A549 (cell line): ENCODE measurements around the gene SLCO4A1. TPM values are rescaled to one million over a fixed set of nuclear protein-coding genes. Genes with fewer than 3 reads are reported as not detected.
A peak's percentile ranks its signal among the peaks of the same experiment; 100 is the strongest.

Source experiments
- ATAC-seq, 2 experiments: fragments of 200-7000 bp in 1 of 2; fragments of >200 bp in 1 of 2; cut with Nextera tagmentation in 1 of 2; cut with Tn5 transposase in 1 of 2; 3 replicates each; pipeline versions ENCODE4 v1.8.0 to v1.9.1; 2018 to 2020; ENCODE audit warnings: mild to moderate bottlenecking in 1 of 2, moderate library complexity in 1 of 2
- CTCF ChIA-PET: fragments of 300-600 bp; sonication (Branson Sonifier 250); formaldehyde crosslinking; extraction: SDS; loops from one replicate; lab custom pipeline; 2021; ENCODE audit warnings: antibody characterized with exemption, inconsistent platforms; lab: Yijun Ruan, JAX
- POLR2A ChIA-PET: fragments of 350-600 bp; formaldehyde crosslinking; extraction: SDS; loops from one replicate; lab custom pipeline; 2021; ENCODE audit warnings: antibody characterized with exemption, inconsistent platforms; lab: Yijun Ruan, JAX
- DNase-seq, 2 experiments: peaks; one replicate each; pipeline versions ENCODE4 v3.0.0 to v3.0.0-alpha.2; 2011 to 2016; ENCODE audit warnings: low read depth in 1 of 2, low spot score in 1 of 2
- FAIRE-seq: peaks from 2 replicates; lab custom pipeline; 2011; peaks lifted over from hg19 to GRCh38; lab: Jason Lieb, UNC
- H3K27ac ChIP-seq, 2 experiments: fragments of >200 bp; sonication (Bioruptor Twin); formaldehyde crosslinking; 3 replicates each; pipeline ENCODE4 v1.5.1; 2016 to 2017
- H3K4me1 ChIP-seq: fragments of >200 bp; sonication (Bioruptor Twin); formaldehyde crosslinking; 3 replicates; pipeline ENCODE4 v1.6.1; 2016
- H3K4me2 ChIP-seq: fragments of >200 bp; sonication (Bioruptor Twin); formaldehyde crosslinking; 3 replicates; pipeline ENCODE4 v1.6.1; 2016
- H3K4me3 ChIP-seq: fragments of >200 bp; sonication (Bioruptor Twin); formaldehyde crosslinking; 3 replicates; pipeline ENCODE4 v1.5.1; 2016
- H3K9me3 ChIP-seq: fragments of >200 bp; sonication (Bioruptor Twin); formaldehyde crosslinking; 3 replicates; pipeline ENCODE4 v1.6.1; 2016
- BCL3 ChIP-seq: fragments of >200 bp; sonication (Bioruptor Twin); formaldehyde crosslinking; IDR thresholded peaks from 3 replicates; pipeline ENCODE4 v1.6.1; 2016
- BHLHE40 ChIP-seq: IDR thresholded peaks from 2 replicates; pipeline ENCODE4 v1.6.1; 2012; ENCODE audit warnings: low read depth, low read length, inconsistent platforms
- CBX2 ChIP-seq: fragments of 200-600 bp; sonication (generic); IDR thresholded peaks from 2 replicates; pipeline ENCODE4 v1.6.1; 2016; ENCODE audit warnings: low read depth, mild to moderate bottlenecking, borderline replicate concordance
- CBX8 ChIP-seq: fragments of 200-600 bp; sonication (generic); IDR thresholded peaks from 2 replicates; pipeline ENCODE4 v1.6.1; 2016
- CHD4 ChIP-seq: fragments of 200-600 bp; sonication (generic); IDR thresholded peaks from 2 replicates; pipeline ENCODE4 v1.6.1; 2016; ENCODE audit warnings: antibody characterized with exemption, mild to moderate bottlenecking, borderline replicate concordance
- ELK1 ChIP-seq: fragments of 150-350 bp; IDR thresholded peaks from 2 replicates; pipeline ENCODE4 v1.6.1; 2014; ENCODE audit warnings: low read depth, mild to moderate bottlenecking, low read length
- ESRRA ChIP-seq: fragments of 150-350 bp; IDR thresholded peaks from 2 replicates; pipeline ENCODE4 v1.6.1; 2014; ENCODE audit warnings: mild to moderate bottlenecking, low read length, borderline replicate concordance
- GATA3 ChIP-seq: IDR thresholded peaks from 2 replicates; pipeline ENCODE4 v1.6.1; 2012; ENCODE audit warnings: borderline replicate concordance
- HOXA7 ChIP-seq: fragments of 250-450 bp; sonication (Bioruptor Pico); IDR thresholded peaks from 2 replicates; pipeline ENCODE4 v1.5.0; 2020; ENCODE audit warnings: mild to moderate bottlenecking, moderate library complexity
- HOXB5 ChIP-seq: fragments of 250-450 bp; sonication (Bioruptor Pico); IDR thresholded peaks from 2 replicates; pipeline ENCODE4 v1.5.0; 2020; ENCODE audit warnings: mild to moderate bottlenecking, moderate library complexity
- JUN ChIP-seq, 2 experiments: fragments of >200 bp; sonication (Bioruptor Twin); formaldehyde crosslinking; IDR thresholded peaks; 2 replicates in 1 of 2; 3 replicates in 1 of 2; pipeline ENCODE4 v1.6.1; 2016 to 2017
- KDM1A ChIP-seq: fragments of 200-600 bp; sonication (generic); IDR thresholded peaks from 2 replicates; pipeline ENCODE4 v1.6.1; 2016; ENCODE audit warnings: low read depth, mild to moderate bottlenecking
- MAX ChIP-seq: IDR thresholded peaks from 2 replicates; pipeline ENCODE4 v1.6.1; 2012
- PBX3 ChIP-seq: IDR thresholded peaks from 2 replicates; pipeline ENCODE4 v1.6.1; 2012
- PHF8 ChIP-seq: fragments of 200-600 bp; sonication (generic); IDR thresholded peaks from 2 replicates; pipeline ENCODE4 v1.6.1; 2016; ENCODE audit warnings: low read depth, mild to moderate bottlenecking, antibody characterized with exemption, moderate library complexity, borderline replicate concordance
- REST ChIP-seq: fragments of 200-600 bp; sonication (generic); IDR thresholded peaks from 2 replicates; pipeline ENCODE4 v1.6.1; 2016; ENCODE audit warnings: antibody characterized with exemption, mild to moderate bottlenecking, moderate library complexity
- SMC3 ChIP-seq: fragments of >200 bp; sonication (Bioruptor Twin); formaldehyde crosslinking; IDR thresholded peaks from 3 replicates; pipeline ENCODE4 v1.6.1; 2018; ENCODE audit warnings: inconsistent platforms
- SREBF2 ChIP-seq: fragments of 450-650 bp; IDR thresholded peaks from 2 replicates; pipeline ENCODE4 v1.6.1; 2014; ENCODE audit warnings: mild to moderate bottlenecking, moderate library complexity
- TFCP2L1 ChIP-seq: fragments of 250-450 bp; sonication (Bioruptor Pico); IDR thresholded peaks from 2 replicates; pipeline ENCODE4 v1.5.0; 2021; ENCODE audit warnings: mild to moderate bottlenecking
- USF2 ChIP-seq: fragments of 450-650 bp; IDR thresholded peaks from 2 replicates; pipeline ENCODE4 v1.6.1; 2014; ENCODE audit warnings: antibody characterized with exemption
- ZC3H11A ChIP-seq: fragments of 450-650 bp; IDR thresholded peaks from 2 replicates; pipeline ENCODE4 v1.6.1; 2014; ENCODE audit warnings: antibody characterized with exemption, mild to moderate bottlenecking
- ZFP36 ChIP-seq: fragments of 450-650 bp; IDR thresholded peaks from 2 replicates; pipeline ENCODE4 v1.6.1; 2014; ENCODE audit warnings: borderline replicate concordance; ENCODE audit not compliant: partially characterized antibody
- ZNF302 ChIP-seq: fragments of 250-450 bp; sonication (Bioruptor Pico); IDR thresholded peaks from 2 replicates; pipeline ENCODE4 v1.9.0; 2021; ENCODE audit warnings: inconsistent platforms, mild to moderate bottlenecking, moderate library complexity
- ZSCAN20 ChIP-seq: fragments of 250-450 bp; sonication (Bioruptor Pico); IDR thresholded peaks from 2 replicates; pipeline ENCODE4 v1.8.0; 2022; ENCODE audit warnings: mild to moderate bottlenecking, moderate library complexity
- WGBS: methylation state at CpG from one replicate; pipeline ENCODE4 v1.1.6; 2017; ENCODE audit errors: missing lambda C conversion rate; 5-methylcytosine and 5-hydroxymethylcytosine counted together
- polyA plus RNA-seq, 4 experiments: library from polyadenylated mRNA; depleted of rRNA in 3 of 4; stranded (reverse); fragments of >200 nt; fragmentation: RNase III in 1 of 4; extraction: RNeasy Plus Mini Kit Qiagen cat#74134 plus additional on column Dnase treatment in 1 of 4; gene quantifications; 2 replicates in 3 of 4; 3 replicates in 1 of 4; pipeline ENCODE4 v1.2.3, GENCODE V29; 2011 to 2017

SLCO4A1 gene
- polyA plus RNA-seq, 2 of the 4 experiments (the other 2 are of a cell fraction) = 1.3 to 11.2 TPM

GRCh38 chr20:62623488-62624324, 18.6 kb upstream of the SLCO4A1 start (continued):
- TF ChIP-seq PHF8 = no peak
- TF ChIP-seq ESRRA = no peak
- no peak for TF ChIP-seq USF2
- no peak for TF ChIP-seq ZSCAN20 (CRISPR knock-in tag)
- TF ChIP-seq CHD4 = no peak
- peak in 1 of 2 experiments; percentile 42; a peak in 1 of 5 replicates for TF ChIP-seq JUN (IDR thresholded peaks at IDR 0.05)
- TF ChIP-seq CBX2 = no peak
- TF ChIP-seq HOXA7 (CRISPR knock-in tag) = no peak
- no peak for TF ChIP-seq PBX3
- TF ChIP-seq HOXB5 (CRISPR knock-in tag) = no peak
- no peak for TF ChIP-seq KDM1A
- no peak for TF ChIP-seq ZNF302
- no peak for TF ChIP-seq BHLHE40
- 0 out of 2 replicates have a peak, but pooled peaks have one; percentile 28 for TF ChIP-seq GATA3
- no peak for TF ChIP-seq SMC3
- TF ChIP-seq ZC3H11A = no peak
- TF ChIP-seq MAX = peak; percentile 53
- no peak for TF ChIP-seq SREBF2
- no peak for TF ChIP-seq ZFP36

- ChIA-PET CTCF (interaction anchor here (0.8 to 3.4 kb wide), 5 partner anchors 7 to 214 kb away, joined by 3 to 16 read pairs (median 6); no protein-coding TSS in a partner anchor), POLR2A (interaction anchor here (0.8 kb wide), 1 partner anchor 238 kb away, joined by 3 read pairs; the partner anchor contains the start of gene TCFL5)
- WGBS = 88% methylated on average over 4 of the region's 9 CpGs
- TF ChIP-seq SMC3 (no peak), JUN (IDR thresholded peaks at IDR 0.05) (no peak), CBX8 (no peak), REST (no peak), PBX3 (no peak), MAX (no peak), ELK1 (no peak), PHF8 (no peak), TFCP2L1 (no peak), BCL3 (no peak)
- Histone ChIP-seq H3K4me3 (no peak overlapping the region), H3K4me2 (peak overlapping the region; percentile 87), H3K9me3 (no peaks in the 10 kb centered on the region), H3K27ac (peak overlapping the region; percentile 88 to 91), H3K4me1 (peaks cover 34% of the 10 kb centered on the region)
- DNase-seq (no peak), ATAC-seq (peak in 1 of 2 experiments; percentile 26; a peak in 3 of 6 replicates), FAIRE-seq (no peak)
Measured at GRCh38 chr20:62624325-62624690, 18.0 kb upstream of the SLCO4A1 start.
